ENCODE results near the gene SPSB1.

DNA sequence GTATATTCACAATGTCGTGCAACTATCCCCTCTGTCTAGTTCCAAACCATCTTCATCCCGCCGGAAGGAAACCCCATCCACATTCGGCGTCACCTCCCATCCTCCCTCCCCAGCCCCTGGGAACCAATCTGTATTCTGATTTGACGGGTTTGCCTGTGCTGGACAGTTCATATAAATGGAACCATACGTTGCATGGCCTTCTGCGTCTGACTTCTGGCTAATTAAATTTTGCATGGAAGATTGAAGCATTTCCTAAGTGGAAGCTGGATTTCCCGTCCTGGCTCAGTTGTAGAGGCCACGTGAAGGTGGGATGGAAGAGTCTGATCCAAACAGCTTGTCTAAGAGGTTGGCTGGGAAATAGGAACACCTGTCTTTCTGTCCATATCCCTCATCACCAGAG is 14.6 kb downstream of the SPSB1 start:
- TF ChIP-seq, protein P1, sequence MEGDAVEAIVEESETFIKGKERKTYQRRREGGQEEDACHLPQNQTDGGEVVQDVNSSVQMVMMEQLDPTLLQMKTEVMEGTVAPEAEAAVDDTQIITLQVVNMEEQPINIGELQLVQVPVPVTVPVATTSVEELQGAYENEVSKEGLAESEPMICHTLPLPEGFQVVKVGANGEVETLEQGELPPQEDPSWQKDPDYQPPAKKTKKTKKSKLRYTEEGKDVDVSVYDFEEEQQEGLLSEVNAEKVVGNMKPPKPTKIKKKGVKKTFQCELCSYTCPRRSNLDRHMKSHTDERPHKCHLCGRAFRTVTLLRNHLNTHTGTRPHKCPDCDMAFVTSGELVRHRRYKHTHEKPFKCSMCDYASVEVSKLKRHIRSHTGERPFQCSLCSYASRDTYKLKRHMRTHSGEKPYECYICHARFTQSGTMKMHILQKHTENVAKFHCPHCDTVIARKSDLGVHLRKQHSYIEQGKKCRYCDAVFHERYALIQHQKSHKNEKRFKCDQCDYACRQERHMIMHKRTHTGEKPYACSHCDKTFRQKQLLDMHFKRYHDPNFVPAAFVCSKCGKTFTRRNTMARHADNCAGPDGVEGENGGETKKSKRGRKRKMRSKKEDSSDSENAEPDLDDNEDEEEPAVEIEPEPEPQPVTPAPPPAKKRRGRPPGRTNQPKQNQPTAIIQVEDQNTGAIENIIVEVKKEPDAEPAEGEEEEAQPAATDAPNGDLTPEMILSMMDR (IDR thresholded peaks at IDR 0.05): no peak
- no peak for TF ChIP-seq POLR2A (IDR thresholded peaks at IDR 0.05)

Data from Peyer's patch (tissue), 4 donors.